Activated naive CD8-positive, alpha-beta T cell (primary cell): Measurements from ENCODE around the gene NES.

Experiments used
- H3K27ac Mint-ChIP-seq: one replicate; pipeline ENCODE4 v1.8.0; 2021; ENCODE audit warnings: mixed read lengths
- H3K27me3 Mint-ChIP-seq: one replicate; pipeline ENCODE4 v1.8.0; 2021; ENCODE audit warnings: mixed read lengths
- H3K36me3 Mint-ChIP-seq: one replicate; pipeline ENCODE4 v1.8.0; 2021; ENCODE audit warnings: mixed read lengths
- H3K4me1 Mint-ChIP-seq: one replicate; pipeline ENCODE4 v1.8.0; 2021; ENCODE audit warnings: low read depth, mixed read lengths
- H3K4me3 Mint-ChIP-seq: one replicate; pipeline ENCODE4 v1.8.0; 2021; ENCODE audit warnings: mild to moderate bottlenecking, mixed read lengths
- H3K9me3 Mint-ChIP-seq: one replicate; pipeline ENCODE4 v1.8.0; 2021; ENCODE audit warnings: low read depth, mixed read lengths

The NES gene

GRCh38 chr1:156618853-156619581, 58.2 kb downstream of the NES start, which contains the start of gene HAPLN2:
HAPLN2 (plus strand) TSS chr1:156619415; CDS start chr1:156623491, 4,076 bp downstream.
- peaks cover 31% of the 10 kb centered on the region for H3K27me3 Mint-ChIP-seq
- H3K9me3 Mint-ChIP-seq = no peaks in the 10 kb centered on the region
- H3K27ac Mint-ChIP-seq = no peak within 1 kb of the TSS
- H3K4me1 Mint-ChIP-seq = no peaks in the 10 kb centered on the region
- H3K4me3 Mint-ChIP-seq = no peak within 1 kb of the TSS
- H3K36me3 Mint-ChIP-seq = no peaks in the 10 kb centered on the region
